HEK293 (cell line): Measurements from ENCODE around the gene AGMO.

Experiments used
- CTCF ChIA-PET: fragments of 350-600 bp; formaldehyde crosslinking; extraction: SDS; loops from one replicate; lab custom pipeline; 2021; ENCODE audit warnings: antibody characterized with exemption; lab: Yijun Ruan, JAX
- POLR2A ChIA-PET: fragments of 300-600 bp; formaldehyde crosslinking; extraction: SDS; loops from one replicate; lab custom pipeline; 2020; ENCODE audit warnings: antibody characterized with exemption, inconsistent platforms; lab: Yijun Ruan, JAX
- H3K27ac ChIP-seq: fragments of 200-500 bp; sonication (Bioruptor generic); 2 replicates; pipeline ENCODE4 v1.5.1; 2014; ENCODE audit warnings: low read depth, low read length, control low read depth, inconsistent platforms; ENCODE audit errors: extremely low read depth
- H3K36me3 ChIP-seq, 2 experiments: fragments of 200-500 bp in 1 of 2; sonication (Bioruptor generic) in 1 of 2; 1 replicate in 1 of 2; 2 replicates in 1 of 2; pipeline ENCODE4 v1.5.1; 2014 to 2017; ENCODE audit warnings: inconsistent platforms in 2 of 2, low read length in 2 of 2; ENCODE audit not compliant: control insufficient read depth in 2 of 2, insufficient read depth in 1 of 2
- H3K4me1 ChIP-seq: fragments of 200-500 bp; sonication (Bioruptor generic); 2 replicates; pipeline ENCODE4 v1.5.1; 2014; ENCODE audit warnings: mild to moderate bottlenecking, low read length, inconsistent platforms; ENCODE audit not compliant: control insufficient read depth, insufficient read depth
- H3K4me3 ChIP-seq: 2 replicates; pipeline ENCODE4 v1.5.1; 2011; ENCODE audit warnings: low read depth, mild to moderate bottlenecking, control low read depth, low read length, moderate library complexity
- H3K9me3 ChIP-seq: fragments of 200-500 bp; sonication (Bioruptor generic); 2 replicates; pipeline ENCODE4 v1.5.1; 2014; ENCODE audit warnings: low read depth, low read length, inconsistent platforms; ENCODE audit not compliant: control insufficient read depth, insufficient read depth
- AEBP2 ChIP-seq: fragments of 450-650 bp; formaldehyde crosslinking; IDR thresholded peaks from 2 replicates; pipeline ENCODE4 v1.5.1; 2016; ENCODE audit warnings: missing biosample characterization, missing genetic modification characterization, borderline replicate concordance
- BCL11B ChIP-seq: fragments of 450-650 bp; formaldehyde crosslinking; IDR thresholded peaks from 2 replicates; pipeline ENCODE4 v1.5.1; 2016; ENCODE audit warnings: low read depth, missing biosample characterization, missing genetic modification characterization
- KLF10 ChIP-seq: fragments of 450-650 bp; IDR thresholded peaks from 2 replicates; pipeline ENCODE4 v1.5.1; 2018; ENCODE audit warnings: missing biosample characterization, mild to moderate bottlenecking, missing genetic modification characterization
- MEIS1 ChIP-seq: sonication (generic); formaldehyde crosslinking; IDR thresholded peaks from 2 replicates; pipeline ENCODE4 v1.8.1; 2022; ENCODE audit warnings: missing genetic modification reagents, mild to moderate bottlenecking, borderline replicate concordance
- PRDM1 ChIP-seq: fragments of 450-650 bp; formaldehyde crosslinking; IDR thresholded peaks from 2 replicates; pipeline ENCODE4; 2016; ENCODE audit warnings: missing biosample characterization, missing genetic modification characterization
- PRDM6 ChIP-seq: fragments of 450-650 bp; formaldehyde crosslinking; IDR thresholded peaks from 2 replicates; pipeline ENCODE4 v1.5.1; 2017; ENCODE audit warnings: missing biosample characterization, missing genetic modification characterization
- REST ChIP-seq: fragments of 450-650 bp; formaldehyde crosslinking; IDR thresholded peaks from 2 replicates; pipeline ENCODE4 v1.5.1; 2016; ENCODE audit warnings: missing biosample characterization, missing genetic modification characterization
- SETDB1 ChIP-seq: IDR thresholded peaks from one replicate; pipeline ENCODE4 v1.6.1; 2017; ENCODE audit warnings: mild to moderate bottlenecking, low read length, moderate library complexity, mixed read lengths; ENCODE audit not compliant: insufficient read length
- ZNF121 ChIP-seq: fragments of 450-650 bp; formaldehyde crosslinking; IDR thresholded peaks from 2 replicates; pipeline ENCODE4 v1.5.1; 2016; ENCODE audit warnings: missing biosample characterization, missing genetic modification characterization
- ZNF169 ChIP-seq: fragments of 450-650 bp; formaldehyde crosslinking; IDR thresholded peaks from 2 replicates; pipeline ENCODE4 v1.5.1; 2016; ENCODE audit warnings: missing biosample characterization, missing genetic modification characterization
- ZNF274 ChIP-seq, 2 experiments: fragments of 200-500 bp in 1 of 2; fragments of 450-650 bp in 1 of 2; sonication (Bioruptor generic) in 1 of 2; formaldehyde crosslinking in 1 of 2; IDR thresholded peaks; 2 replicates each; pipeline versions ENCODE4 v1.5.1 to v1.6.1; 2014 to 2016; ENCODE audit warnings: borderline replicate concordance in 1 of 2, inconsistent platforms in 1 of 2, low read length in 1 of 2, missing biosample characterization in 1 of 2, missing genetic modification characterization in 1 of 2
- ZNF335 ChIP-seq: fragments of 450-650 bp; formaldehyde crosslinking; conservative IDR thresholded peaks from 2 replicates; pipeline ENCODE4 v1.5.1; 2016; ENCODE audit warnings: missing biosample characterization, missing genetic modification characterization
- ZNF350 ChIP-seq: fragments of 450-650 bp; formaldehyde crosslinking; IDR thresholded peaks from 2 replicates; pipeline ENCODE4 v1.5.0; 2017; ENCODE audit warnings: missing biosample characterization, mild to moderate bottlenecking, missing genetic modification characterization
- ZNF362 ChIP-seq: fragments of 450-650 bp; formaldehyde crosslinking; IDR thresholded peaks from 2 replicates; pipeline ENCODE4 v1.5.1; 2016; ENCODE audit warnings: missing biosample characterization, missing genetic modification characterization
- ZNF416 ChIP-seq: fragments of 450-650 bp; formaldehyde crosslinking; IDR thresholded peaks from 2 replicates; pipeline ENCODE4 v1.5.1; 2016; ENCODE audit warnings: missing biosample characterization, missing genetic modification characterization
- ZNF423 ChIP-seq: fragments of 450-650 bp; formaldehyde crosslinking; IDR thresholded peaks from 2 replicates; pipeline ENCODE4 v1.5.1; 2016; ENCODE audit warnings: missing biosample characterization, missing genetic modification characterization
- ZNF449 ChIP-seq: fragments of 450-650 bp; formaldehyde crosslinking; IDR thresholded peaks from 2 replicates; pipeline ENCODE4 v1.5.1; 2017; ENCODE audit warnings: missing biosample characterization, mild to moderate bottlenecking, missing genetic modification characterization, moderate library complexity
- ZNF548 ChIP-seq: fragments of 450-650 bp; formaldehyde crosslinking; IDR thresholded peaks from 2 replicates; pipeline ENCODE4 v1.5.1; 2016; ENCODE audit warnings: missing biosample characterization, missing genetic modification characterization
- ZNF585B ChIP-seq: fragments of 450-650 bp; formaldehyde crosslinking; IDR thresholded peaks from 2 replicates; pipeline ENCODE4 v1.5.1; 2016; ENCODE audit warnings: missing biosample characterization, missing genetic modification characterization
- ZNF660 ChIP-seq: fragments of 450-650 bp; IDR thresholded peaks from 2 replicates; pipeline ENCODE4 v1.5.1; 2018; ENCODE audit warnings: missing biosample characterization, mild to moderate bottlenecking, missing genetic modification characterization

Gene AGMO

GRCh38 chr7:15315678-15316077 lies 246.1 kb downstream of the AGMO start:
- H3K9me3 ChIP-seq, result no peaks in the 10 kb centered on the region
- no peaks in the 10 kb centered on the region for H3K36me3 ChIP-seq
- POLR2A ChIA-PET, result no interaction called here
- no peak overlapping the region for H3K27ac ChIP-seq
- TF ChIP-seq AEBP2 (tag by site-specific recombination) (no peak), ZNF121 (tag by site-specific recombination) (no peak), SETDB1 (no peak), ZNF449 (tag by site-specific recombination) (no peak), ZNF169 (tag by site-specific recombination) (no peak), ZNF585B (tag by site-specific recombination) (no peak), ZNF274 (IDR thresholded peaks at IDR 0.05; ENCODE audit: low read length) (no peak), ZNF274 (tag by site-specific recombination; IDR thresholded peaks at IDR 0.05; ENCODE audit: borderline replicate concordance) (no peak), ZNF335 (tag by site-specific recombination) (no peak), ZNF350 (tag by site-specific recombination) (no peak), MEIS1 (CRISPR knock-in tag) (no peak), ZNF548 (no peak), PRDM6 (tag by site-specific recombination) (no peak), BCL11B (no peak), ZNF660 (tag by site-specific recombination) (no peak), ZNF423 (tag by site-specific recombination) (no peak), PRDM1 (no peak), KLF10 (tag by site-specific recombination) (no peak), REST (tag by site-specific recombination) (no peak), ZNF362 (tag by site-specific recombination) (no peak), ZNF416 (no peak)
- TF ChIP-seq, all 188 proteins: peak for 0
- Histone ChIP-seq H3K4me3 (no peak overlapping the region), H3K4me1 (no peaks in the 10 kb centered on the region)
- CTCF ChIA-PET, result no interaction called here
